NCI-H748 treated with DMSO at 0.1 percent for 48 hours (cell line): Measurements from ENCODE around the gene MPPED2.

Experiments
- DNase-seq: peaks from one replicate; lab custom pipeline; 2025; lab: John Stamatoyannopoulos, UW

Gene MPPED2, protein sequence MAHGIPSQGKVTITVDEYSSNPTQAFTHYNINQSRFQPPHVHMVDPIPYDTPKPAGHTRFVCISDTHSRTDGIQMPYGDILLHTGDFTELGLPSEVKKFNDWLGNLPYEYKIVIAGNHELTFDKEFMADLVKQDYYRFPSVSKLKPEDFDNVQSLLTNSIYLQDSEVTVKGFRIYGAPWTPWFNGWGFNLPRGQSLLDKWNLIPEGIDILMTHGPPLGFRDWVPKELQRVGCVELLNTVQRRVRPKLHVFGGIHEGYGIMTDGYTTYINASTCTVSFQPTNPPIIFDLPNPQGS

GRCh38 chr11:30586251-30587144 lies at the start of gene MPPED2:
Gene MPPED2, minus strand, starts transcription at chr11:30586353. Its CDS starts 5,980 bp downstream, at chr11:30580373.
- no peak for DNase-seq

DNA sequence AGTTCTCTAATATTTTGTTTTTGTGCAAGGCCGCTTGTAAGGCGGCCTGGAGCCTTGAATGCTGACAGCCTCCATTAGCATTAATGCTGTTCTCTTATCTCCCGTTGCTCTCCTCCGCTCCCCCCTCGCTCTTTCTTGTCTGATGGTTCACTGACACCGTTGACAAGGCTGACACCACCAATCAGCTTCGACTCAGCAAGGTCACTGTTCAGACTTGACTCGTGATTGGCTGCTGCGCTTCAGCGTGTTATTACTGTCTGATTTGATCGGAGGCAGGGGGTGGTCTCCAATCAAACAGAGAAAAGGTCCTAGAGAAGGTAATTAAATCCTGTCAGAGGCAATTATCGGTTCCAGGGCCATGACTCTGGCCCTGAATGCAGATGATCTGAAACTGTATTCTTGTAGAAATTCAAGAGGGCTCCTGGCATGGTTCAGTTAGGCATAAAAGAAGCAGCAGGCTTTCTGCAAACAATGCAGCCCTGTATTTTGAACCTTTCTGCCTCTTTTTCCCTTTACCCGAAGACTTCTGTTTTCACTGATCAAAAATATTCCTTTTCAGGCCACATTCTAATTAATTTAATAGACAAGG lies 49.3 kb upstream of the MPPED2 start:
- DNase-seq = peak; percentile 25

- no peak for DNase-seq
Measured at GRCh38 chr11:30631148-30631547, 45.0 kb upstream of the MPPED2 start.

DNA sequence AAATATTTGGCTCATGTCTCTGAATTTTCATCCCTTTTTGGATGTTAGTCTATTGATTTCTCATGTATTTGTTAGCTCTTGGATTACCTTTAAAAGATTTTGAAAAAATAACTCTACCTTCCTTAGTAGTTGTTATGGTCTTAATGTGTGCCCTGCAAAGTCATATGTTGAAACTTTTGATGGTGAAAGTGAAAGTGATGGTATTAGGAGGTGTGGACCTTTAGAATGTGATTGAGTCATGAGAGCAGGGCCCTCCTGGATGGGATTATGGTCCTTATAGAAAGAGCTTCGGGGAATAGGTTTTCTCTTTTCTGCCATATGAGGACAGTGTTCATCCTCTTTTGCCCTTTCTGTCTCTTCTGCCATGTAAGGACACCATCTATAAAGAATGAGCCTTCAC lies 33.6 kb upstream of the MPPED2 start:
- DNase-seq = no peak

DNA sequence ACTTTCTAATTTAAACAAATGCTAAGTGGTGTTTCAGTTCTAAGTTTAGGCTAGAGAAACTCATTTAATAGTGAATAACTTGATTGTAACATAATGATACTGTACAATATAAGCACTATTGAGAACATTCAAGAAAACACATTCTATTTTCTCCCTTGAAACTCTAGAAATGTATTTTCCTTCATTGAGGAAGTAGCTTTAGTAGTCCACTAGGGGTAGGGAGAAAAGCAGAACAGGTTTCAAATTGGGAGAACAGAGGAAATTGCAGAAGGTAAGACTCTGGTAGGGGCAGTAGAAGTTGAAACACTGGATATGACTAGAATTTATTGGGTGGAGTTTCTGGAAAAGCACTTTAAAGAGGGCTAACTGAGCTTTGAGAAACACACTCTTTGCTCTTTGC lies 31.6 kb upstream of the MPPED2 start:
- DNase-seq = no peak

- DNase-seq = no peak
Measured at GRCh38 chr11:30610628-30611027, 24.5 kb upstream of the MPPED2 start.

GRCh38 chr11:30608534-30608933 lies 22.4 kb upstream of the MPPED2 start:
- no peak for DNase-seq

GRCh38 chr11:30605036-30605605 lies 19.0 kb upstream of the MPPED2 start:
- DNase-seq = no peak

GRCh38 chr11:30603357-30603756 lies 17.2 kb upstream of the MPPED2 start:
- no peak for DNase-seq

DNA sequence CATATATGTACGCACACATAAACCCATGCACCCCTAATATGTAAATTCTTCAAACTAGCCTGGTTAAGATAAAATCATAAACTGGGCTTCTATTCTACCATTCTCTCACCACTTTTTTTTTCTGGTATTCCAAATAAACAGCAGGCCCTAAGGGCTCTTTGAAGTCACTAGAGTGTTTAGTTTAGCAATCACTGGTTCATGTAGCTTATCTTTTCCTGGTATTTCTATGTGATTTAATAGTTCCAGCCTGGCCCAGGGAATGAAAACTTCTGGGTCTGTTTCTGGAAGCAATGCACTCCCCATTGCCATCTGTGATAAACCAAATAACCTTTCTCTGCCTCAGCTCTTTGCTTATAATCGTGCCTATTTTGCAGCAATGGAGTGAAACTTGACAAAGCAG lies 10.7 kb upstream of the MPPED2 start:
- DNase-seq = no peak

- DNase-seq = no peak
Measured at GRCh38 chr11:30595934-30596333, 9.8 kb upstream of the MPPED2 start.

- DNase-seq = no peak
Measured at GRCh38 chr11:30594646-30595411, 8.7 kb upstream of the MPPED2 start.

GRCh38 chr11:30587269-30587812 lies 1.2 kb upstream of the MPPED2 start:
- no peak for DNase-seq

DNA sequence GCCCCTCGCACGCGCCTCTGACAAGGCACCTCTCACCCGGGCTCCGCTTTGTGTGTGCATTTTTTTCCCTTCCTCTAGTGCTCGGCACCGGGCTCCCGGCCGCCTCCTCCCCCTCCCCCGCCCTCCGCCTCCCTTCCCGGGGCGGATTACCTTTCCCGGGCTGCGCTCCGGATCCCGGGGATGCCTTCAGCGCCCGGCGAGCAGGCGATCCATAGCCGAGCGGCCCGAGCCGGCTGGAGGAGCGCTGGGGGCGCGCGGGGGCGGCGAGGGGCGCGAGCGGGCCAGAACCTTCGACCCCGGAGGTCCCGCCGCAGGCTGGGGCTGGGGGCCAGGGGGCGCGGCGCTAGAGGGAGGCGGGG lies 282 bp downstream of the MPPED2 start:
- no peak for DNase-seq

DNA sequence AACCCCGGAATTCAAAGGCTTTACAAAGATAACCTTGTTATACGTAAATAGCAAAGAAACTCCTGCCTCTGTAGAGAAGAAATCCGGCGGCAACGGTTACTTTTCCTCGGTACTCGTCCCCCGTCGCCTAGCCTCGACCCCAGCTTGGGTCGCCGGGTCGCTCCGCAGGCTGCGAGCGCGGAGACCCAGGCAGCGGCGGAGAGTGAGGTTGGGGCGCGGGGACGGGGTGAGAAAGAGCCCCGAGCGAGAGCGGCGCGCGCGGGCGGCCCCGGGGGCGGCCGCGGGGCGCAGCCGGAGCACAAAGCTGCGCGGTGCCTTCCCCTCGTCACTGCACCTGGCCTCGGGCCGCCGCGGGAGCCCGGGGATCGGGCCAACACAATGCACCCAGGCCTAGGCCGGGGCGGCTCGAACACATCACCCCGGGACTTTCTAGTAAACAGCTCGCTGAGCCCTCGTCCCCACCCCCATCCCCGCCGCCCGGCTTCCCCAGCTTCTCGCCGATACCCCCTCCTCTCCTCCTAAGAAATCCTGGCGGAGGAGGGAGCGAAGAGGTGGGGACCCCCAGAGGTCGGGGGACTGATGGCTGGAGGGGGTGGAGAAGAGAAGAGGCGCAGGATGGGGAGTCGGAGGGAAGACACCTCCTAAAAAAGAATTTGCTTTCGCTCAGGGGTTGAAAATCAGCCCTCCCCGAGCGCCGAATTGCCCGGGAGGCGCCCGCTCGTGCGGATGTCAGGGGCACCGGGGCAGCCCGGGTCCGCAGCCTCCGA lies 845 bp downstream of the MPPED2 start:
- DNase-seq = no peak

GRCh38 chr11:30583476-30584280 lies 2.5 kb downstream of the MPPED2 start:
- no peak for DNase-seq

GRCh38 chr11:30582726-30583125 lies 3.4 kb downstream of the MPPED2 start:
- DNase-seq = no peak

DNA sequence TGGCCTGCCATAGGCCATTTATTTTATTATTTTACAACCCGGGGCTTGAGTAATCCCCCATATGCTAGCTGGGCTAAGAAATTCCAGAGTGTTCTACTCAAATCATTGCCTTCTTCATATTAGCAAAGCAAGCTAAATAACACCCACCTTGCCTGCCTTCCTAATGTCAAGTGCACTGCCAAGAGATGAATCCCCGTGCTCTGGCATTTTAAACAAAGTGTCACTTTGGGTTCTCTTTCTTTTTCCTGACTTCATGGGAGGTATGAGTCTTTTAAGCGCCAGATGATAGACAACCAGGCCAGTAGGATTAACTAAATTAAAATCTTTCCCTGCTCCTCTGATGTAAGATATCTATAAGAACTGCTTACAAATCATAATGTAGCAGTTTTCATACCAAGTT lies 4.5 kb downstream of the MPPED2 start:
- DNase-seq = no peak

DNA sequence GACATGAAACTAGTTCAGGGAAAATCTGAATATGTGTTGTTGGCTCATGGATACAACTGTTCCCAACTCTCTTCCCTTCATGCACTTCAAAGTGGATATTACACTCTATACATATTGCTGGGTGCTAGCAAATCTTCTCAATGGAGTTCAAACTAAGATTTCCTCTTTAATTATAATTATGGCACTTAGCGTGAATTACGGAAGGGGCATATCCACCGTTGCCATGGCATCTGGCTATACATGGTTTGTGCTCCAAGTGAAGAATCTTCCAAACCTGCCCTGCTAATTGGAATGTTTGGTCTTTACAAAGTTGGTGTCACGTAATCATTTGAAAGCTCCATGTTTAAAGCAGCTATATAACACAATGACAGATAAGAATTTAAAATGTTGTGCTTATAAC lies 5.6 kb downstream of the MPPED2 start:
- DNase-seq = no peak
